Neuronal stem cell (in vitro differentiated cells): Measurements from ENCODE around the gene THRA.

Experiments used
- DNase-seq: peaks from one replicate; pipeline ENCODE4 v3.0.0-alpha.2; 2013; ENCODE audit warnings: low spot score
- H2AFZ ChIP-seq: one replicate; pipeline ENCODE4 v1.6.1; 2013; ENCODE audit warnings: mild to moderate bottlenecking, low read length, inconsistent platforms
- H2AK5ac ChIP-seq: 2 replicates; pipeline ENCODE4 v1.6.1; 2013; ENCODE audit warnings: low read depth, mild to moderate bottlenecking, inconsistent platforms, low read length, moderate library complexity, mixed read lengths
- H2BK120ac ChIP-seq: 2 replicates; pipeline ENCODE4 v1.6.1; 2013; ENCODE audit warnings: low read depth, mild to moderate bottlenecking, inconsistent platforms, low read length, moderate library complexity, mixed read lengths
- H2BK12ac ChIP-seq: one replicate; pipeline ENCODE4 v1.6.1; 2013; ENCODE audit warnings: low read length, inconsistent platforms
- H2BK15ac ChIP-seq: 2 replicates; pipeline ENCODE4 v1.6.1; 2013; ENCODE audit warnings: mild to moderate bottlenecking, low read length, inconsistent platforms, mixed read lengths
- H2BK5ac ChIP-seq: one replicate; pipeline ENCODE4 v1.6.1; 2013; ENCODE audit warnings: inconsistent platforms, mild to moderate bottlenecking, low read length, moderate library complexity
- H3K14ac ChIP-seq: one replicate; pipeline ENCODE4 v1.6.1; 2013; ENCODE audit warnings: low read length, inconsistent platforms
- H3K18ac ChIP-seq: 2 replicates; pipeline ENCODE4 v1.6.1; 2013; ENCODE audit warnings: low read length, inconsistent platforms
- H3K23ac ChIP-seq: 2 replicates; pipeline ENCODE4 v1.6.1; 2013; ENCODE audit warnings: low read depth, mild to moderate bottlenecking, mixed read lengths, low read length, inconsistent platforms; ENCODE audit not compliant: poor library complexity
- H3K27ac ChIP-seq: replicated peaks from 3 replicates; pipeline ENCODE4 v1.5.1; 2013; ENCODE audit warnings: low read length, inconsistent platforms
- H3K27me3 ChIP-seq, 3 experiments: 2 replicates each; pipeline ENCODE4 v1.6.1; 2013; ENCODE audit warnings: low read length in 3 of 3, mild to moderate bottlenecking in 2 of 3, inconsistent platforms in 1 of 3, low read depth in 1 of 3, mixed read lengths in 1 of 3, moderate library complexity in 1 of 3; ENCODE audit not compliant: control insufficient read depth in 3 of 3, insufficient read depth in 3 of 3
- H3K36me3 ChIP-seq, 2 donors: replicated peaks in 1 of 2; 2 replicates each; pipeline ENCODE4 v1.6.1; 2013; ENCODE audit warnings: low read length in 2 of 2; ENCODE audit not compliant: control insufficient read depth in 2 of 2, insufficient read depth in 2 of 2
- H3K4ac ChIP-seq: 2 replicates; pipeline ENCODE4 v1.6.1; 2013; ENCODE audit warnings: inconsistent platforms, mild to moderate bottlenecking, low read length, moderate library complexity
- H3K4me1 ChIP-seq, 2 donors: 1 replicate in 1 of 2; 2 replicates in 1 of 2; pipeline ENCODE4 v1.6.1; 2013; ENCODE audit warnings: low read length in 2 of 2, low read depth in 1 of 2; ENCODE audit not compliant: control insufficient read depth in 2 of 2, insufficient read depth in 1 of 2
- H3K4me2 ChIP-seq: one replicate; pipeline ENCODE4 v1.6.1; 2013; ENCODE audit warnings: mild to moderate bottlenecking, low read length, inconsistent platforms; ENCODE audit not compliant: insufficient read depth, poor library complexity, severe bottlenecking
- H3K4me3 ChIP-seq, 2 donors: 2 replicates each; pipeline ENCODE4 v1.5.1; 2013; ENCODE audit warnings: low read length in 2 of 2, mild to moderate bottlenecking in 2 of 2, inconsistent platforms in 1 of 2, moderate library complexity in 1 of 2
- H3K79me1 ChIP-seq: one replicate; pipeline ENCODE4 v1.6.1; 2013; ENCODE audit warnings: low read depth, mild to moderate bottlenecking, inconsistent platforms, low read length, moderate library complexity
- H3K9ac ChIP-seq: one replicate; pipeline ENCODE4 v1.6.1; 2013; ENCODE audit warnings: mild to moderate bottlenecking, low read depth, low read length, inconsistent platforms; ENCODE audit not compliant: poor library complexity
- H3K9me3 ChIP-seq, 2 donors: replicated peaks in 1 of 2; 2 replicates each; pipeline versions ENCODE3 to v1.6.1; 2013; ENCODE audit warnings: low read length in 2 of 2, mild to moderate bottlenecking in 2 of 2, inconsistent platforms in 1 of 2, low read depth in 1 of 2, mixed read lengths in 1 of 2, moderate library complexity in 1 of 2; ENCODE audit not compliant: control insufficient read depth in 2 of 2, insufficient read depth in 1 of 2
- H4K8ac ChIP-seq: one replicate; pipeline ENCODE4 v1.6.1; 2013; ENCODE audit warnings: low read depth, mild to moderate bottlenecking, inconsistent platforms, low read length, moderate library complexity
- H4K91ac ChIP-seq: one replicate; pipeline ENCODE4 v1.6.1; 2013; ENCODE audit warnings: low read length, low read depth, mild to moderate bottlenecking, inconsistent platforms; ENCODE audit not compliant: poor library complexity
- WGBS, 2 donors: extraction: QIAGEN DNeasy Blood & Tissue Kit; methylation state at CpG; one replicate each; pipeline ENCODE4 v1.1.7; 2013; ENCODE audit warnings: missing lambda C conversion rate in 2 of 2, mixed read lengths in 1 of 2; ENCODE audit not compliant: insufficient read length in 2 of 2, insufficient replicate concordance in 1 of 2; ENCODE audit errors: extremely low coverage in 2 of 2; 5-methylcytosine and 5-hydroxymethylcytosine counted together

The THRA gene

DNA sequence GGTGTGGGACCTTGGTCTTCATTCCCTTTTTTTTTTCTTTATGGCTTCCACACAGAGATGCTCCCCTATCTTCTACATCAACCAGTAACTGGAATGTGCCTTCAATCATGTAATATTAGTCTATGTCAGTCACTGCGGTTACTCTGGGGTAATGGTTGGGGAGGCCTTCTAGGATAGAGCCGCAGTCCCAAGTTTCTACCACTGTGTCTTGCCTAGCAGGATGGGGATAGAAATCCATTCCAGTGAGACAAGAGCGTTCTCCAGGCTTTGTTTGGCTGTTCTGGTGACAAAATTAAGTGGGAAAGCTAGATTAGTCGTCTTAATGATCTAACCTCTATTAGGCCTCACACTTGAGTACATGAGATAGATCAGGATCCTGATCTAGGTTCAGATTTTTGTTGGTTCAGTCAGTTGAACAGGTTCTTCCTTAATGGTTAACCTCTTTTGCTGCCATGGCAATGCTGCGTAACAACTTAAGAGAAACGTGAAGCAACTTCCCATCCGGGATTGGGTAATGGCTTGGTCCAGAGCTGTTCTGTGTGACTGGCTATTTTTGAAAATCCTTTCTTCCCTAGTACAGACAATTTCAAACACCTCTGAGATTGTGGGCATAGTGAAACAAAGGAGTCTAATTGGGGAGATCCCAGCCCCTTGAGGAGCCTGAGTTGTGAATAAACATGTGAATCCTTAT, 67.7 kb downstream of the THRA start:
- WGBS, 2 donors, result no CpG with 5 or more reads among the region's 7 CpGs
- H2BK5ac ChIP-seq, result no peak overlapping the region

DNA sequence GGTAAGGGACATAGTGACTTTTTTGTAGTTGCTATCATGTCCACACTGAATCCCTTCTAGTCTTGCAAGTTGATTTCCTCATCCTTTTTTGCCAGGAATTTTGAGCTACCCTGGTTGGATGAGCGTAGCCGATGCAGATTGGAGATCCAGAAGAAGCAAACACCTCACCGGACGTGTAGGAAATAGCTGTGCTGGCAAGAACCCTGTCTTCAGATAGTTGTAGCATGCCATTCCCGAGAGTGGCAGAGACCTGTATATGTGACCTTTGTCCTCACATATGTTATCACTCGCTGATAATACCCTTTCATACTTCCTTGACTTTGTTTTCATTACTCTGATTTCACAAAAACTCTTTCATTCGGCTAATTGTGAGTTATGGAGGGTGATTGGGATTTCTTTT, 71.4 kb downstream of the THRA start:
- Histone ChIP-seq H3K23ac (no peak overlapping the region), H2BK12ac (no peak overlapping the region), H4K91ac (no peak overlapping the region), H3K4ac (no peak overlapping the region), H3K4me1 (no peaks in the 10 kb centered on the region), H2AK5ac (no peak overlapping the region), H2AFZ (no peak overlapping the region), H3K27ac (no peak overlapping the region), H3K18ac (no peak overlapping the region), H2BK5ac (no peak overlapping the region), H3K27me3 (no peaks in the 10 kb centered on the region), H3K4me2 (no peak overlapping the region), H3K14ac (no peak overlapping the region), H3K36me3 (peaks cover 50 to 87% of the 10 kb centered on the region in 2 donors), H2BK120ac (no peak overlapping the region), H3K9ac (no peak overlapping the region), H3K4me3 (no peak overlapping the region), H2BK15ac (no peak overlapping the region), H3K79me1 (peaks cover 2% of the 10 kb centered on the region), H4K8ac (no peak overlapping the region), H3K9me3 (no peaks in the 10 kb centered on the region)
- no CpG with 5 or more reads among the region's 7 CpGs for WGBS, 2 donors
- DNase-seq, result no peak

More for the DNA sequence above, 67.7 kb downstream of the THRA start:
- Histone ChIP-seq H3K36me3 (peaks cover 52 to 98% of the 10 kb centered on the region in 2 donors), H2AK5ac (no peak overlapping the region), H4K8ac (no peak overlapping the region), H3K27ac (no peak overlapping the region), H3K23ac (no peak overlapping the region), H3K27me3 (no peaks in the 10 kb centered on the region), H4K91ac (no peak overlapping the region), H3K18ac (no peak overlapping the region), H3K14ac (no peak overlapping the region), H3K4me3 (no peak overlapping the region), H2AFZ (no peak overlapping the region), H2BK15ac (no peak overlapping the region), H3K4me1 (no peaks in the 10 kb centered on the region), H3K9ac (no peak overlapping the region), H3K9me3 (no peaks in the 10 kb centered on the region), H3K4me2 (no peak overlapping the region), H3K79me1 (peaks cover 2% of the 10 kb centered on the region), H3K4ac (no peak overlapping the region), H2BK120ac (no peak overlapping the region), H2BK12ac (no peak overlapping the region)
- DNase-seq, result no peak

GRCh38 chr17:40135817-40136216, 73.1 kb downstream of the THRA start:
- H3K18ac ChIP-seq, result no peak overlapping the region

DNA sequence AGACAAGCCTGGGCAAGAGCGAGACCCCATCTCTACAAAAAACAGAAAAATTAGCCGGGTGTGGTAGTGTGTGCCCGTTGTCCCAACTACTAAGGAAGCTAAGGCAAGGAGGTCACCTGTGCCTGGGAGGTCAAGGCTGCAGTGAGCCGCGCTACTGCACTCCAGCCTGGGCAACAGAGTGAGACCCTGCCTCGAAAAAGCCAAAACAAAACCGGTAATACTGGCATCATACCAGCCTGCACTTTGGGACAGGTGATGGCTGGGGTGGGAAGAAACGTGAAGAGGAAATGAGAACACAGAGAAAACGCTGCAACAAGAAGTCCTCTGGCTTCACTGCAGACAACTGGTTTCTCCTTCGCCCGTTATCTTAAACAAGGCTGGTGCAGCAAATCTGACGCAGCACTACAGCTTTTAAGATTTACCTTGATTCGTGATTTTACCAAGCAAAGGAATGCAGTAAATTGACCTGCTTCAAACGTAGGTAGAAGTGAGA, 76.8 kb downstream of the THRA start:
- Histone ChIP-seq H3K4me1 (peaks cover 4 to 12% of the 10 kb centered on the region in 2 donors), H3K27me3 (no peaks in the 10 kb centered on the region), H2BK12ac (no peak overlapping the region), H4K91ac (no peak overlapping the region), H2AK5ac (no peak overlapping the region), H2BK5ac (peak overlapping the region; percentile 9), H3K9ac (peak overlapping the region; percentile 80), H3K79me1 (no peaks in the 10 kb centered on the region), H4K8ac (peak overlapping the region; percentile 88), H3K18ac (peak overlapping the region; percentile 63), H3K4ac (peak overlapping the region; percentile 13), H2BK120ac (no peak overlapping the region), H2BK15ac (peak overlapping the region; percentile 8), H3K9me3 (no peaks in the 10 kb centered on the region), H3K14ac (no peak overlapping the region), H3K4me3 (peak overlapping the region; percentile 74 to 78), H3K36me3 (peaks cover 21 to 67% of the 10 kb centered on the region in 2 donors), H3K27ac (peak overlapping the region; percentile 77), H2AFZ (peak overlapping the region; percentile 99), H3K23ac (no peak overlapping the region), H3K4me2 (peak overlapping the region; percentile 68)
- WGBS, 2 donors, result no CpG with 5 or more reads among the region's 14 CpGs
- no peak for DNase-seq

More at GRCh38 chr17:40135817-40136216, 73.1 kb downstream of the THRA start:
- no peak overlapping the region for H3K4ac ChIP-seq
- H3K4me2 ChIP-seq, result no peak overlapping the region
- H3K79me1 ChIP-seq, result peaks cover 2% of the 10 kb centered on the region
- no CpG with 5 or more reads among the region's 3 CpGs for WGBS, 2 donors
- peaks cover 4% of the 10 kb centered on the region in 2 donors for H3K4me1 ChIP-seq
- no peak overlapping the region for H3K4me3 ChIP-seq
- no peak overlapping the region for H3K23ac ChIP-seq
- peaks cover 39 to 71% of the 10 kb centered on the region in 2 donors for H3K36me3 ChIP-seq
- H3K9ac ChIP-seq, result no peak overlapping the region
- no peak overlapping the region for H2BK15ac ChIP-seq
- H2AK5ac ChIP-seq, result no peak overlapping the region
- H2AFZ ChIP-seq, result no peak overlapping the region
- DNase-seq, result no peak
- H3K27me3 ChIP-seq, result no peaks in the 10 kb centered on the region
- no peaks in the 10 kb centered on the region for H3K9me3 ChIP-seq
- H2BK120ac ChIP-seq, result no peak overlapping the region
- no peak overlapping the region for H2BK12ac ChIP-seq
- no peak overlapping the region for H4K91ac ChIP-seq
- no peak overlapping the region for H4K8ac ChIP-seq
- no peak overlapping the region for H3K14ac ChIP-seq
- H2BK5ac ChIP-seq, result no peak overlapping the region
- H3K27ac ChIP-seq, result no peak overlapping the region
